ENCODE data around the gene LHFPL6. TPM values are rescaled to one million over a fixed set of nuclear protein-coding genes. Genes with fewer than 3 reads are reported as not detected.

The LHFPL6 gene
- polyA plus RNA-seq, 2 of the 4 experiments (the other 2 are of a cell fraction) = 1.7 to 5.4 TPM

DNA sequence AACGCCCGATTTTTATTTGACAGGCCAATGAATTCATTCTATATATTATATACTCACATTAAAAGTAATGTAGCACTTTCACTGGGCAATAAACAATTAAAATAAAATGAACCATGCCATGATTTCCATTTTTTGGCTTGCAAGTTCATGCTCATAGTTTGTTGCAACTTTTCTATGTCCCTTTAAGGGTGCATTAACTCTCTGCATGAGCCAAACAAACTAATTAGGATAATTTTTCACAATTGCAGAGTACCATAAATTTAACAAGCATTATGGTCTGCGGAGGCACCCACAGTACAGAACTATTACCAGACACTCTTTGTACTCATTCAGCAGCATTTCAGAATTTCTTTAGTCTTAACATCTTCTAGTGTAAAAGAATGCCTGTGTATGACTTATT lies 1.4 kb downstream of the LHFPL6 start:
- Histone ChIP-seq H3K4me2 (peak overlapping the region; percentile 90), H3K4me3 (no peak overlapping the region; the same call in 2 of the 3 replicates), H3K9me3 (no peaks in the 10 kb centered on the region), H3K4me1 (no peaks in the 10 kb centered on the region), H3K27ac (no peak overlapping the region)
- no peak for DNase-seq (ENCODE audit: low read depth in 1 of 2, low spot score in 1 of 2)
- no peak for FAIRE-seq
- WGBS (ENCODE audit: missing lambda C conversion rate) = 92% methylated on average over 3 of the region's 3 CpGs
- TF ChIP-seq, protein P1, sequence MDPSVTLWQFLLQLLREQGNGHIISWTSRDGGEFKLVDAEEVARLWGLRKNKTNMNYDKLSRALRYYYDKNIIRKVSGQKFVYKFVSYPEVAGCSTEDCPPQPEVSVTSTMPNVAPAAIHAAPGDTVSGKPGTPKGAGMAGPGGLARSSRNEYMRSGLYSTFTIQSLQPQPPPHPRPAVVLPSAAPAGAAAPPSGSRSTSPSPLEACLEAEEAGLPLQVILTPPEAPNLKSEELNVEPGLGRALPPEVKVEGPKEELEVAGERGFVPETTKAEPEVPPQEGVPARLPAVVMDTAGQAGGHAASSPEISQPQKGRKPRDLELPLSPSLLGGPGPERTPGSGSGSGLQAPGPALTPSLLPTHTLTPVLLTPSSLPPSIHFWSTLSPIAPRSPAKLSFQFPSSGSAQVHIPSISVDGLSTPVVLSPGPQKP (IDR thresholded peaks at IDR 0.05; ENCODE audit: low read depth, low read length) = no peak
- TF ChIP-seq EHMT2 (IDR thresholded peaks at IDR 0.05; ENCODE audit: low read depth) (no peak), SREBF2 (IDR thresholded peaks at IDR 0.05) (no peak), KDM5A (IDR thresholded peaks at IDR 0.05) (no peak), MAFK (IDR thresholded peaks at IDR 0.05; ENCODE audit: partially characterized antibody) (no peak), NFE2L2 (conservative IDR thresholded peaks at IDR 0.05; ENCODE audit: low read length) (no peak), ESRRA (IDR thresholded peaks at IDR 0.05; ENCODE audit: borderline replicate concordance, low read length) (no peak), HOXB13 (CRISPR knock-in tag; IDR thresholded peaks at IDR 0.05; ENCODE audit: low read depth) (no peak), CHD4 (IDR thresholded peaks at IDR 0.05; ENCODE audit: borderline replicate concordance) (no peak), NR3C1 (IDR thresholded peaks at IDR 0.05) (no peak), ATOH8 (CRISPR knock-in tag; IDR thresholded peaks at IDR 0.05; ENCODE audit: low read depth) (no peak), KDM1A (IDR thresholded peaks at IDR 0.05; ENCODE audit: low read depth) (no peak), HEYL (CRISPR knock-in tag; IDR thresholded peaks at IDR 0.05) (no peak), FOSB (CRISPR knock-in tag; IDR thresholded peaks at IDR 0.05) (no peak), HOXA7 (CRISPR knock-in tag; IDR thresholded peaks at IDR 0.05) (no peak), ZFP36 (IDR thresholded peaks at IDR 0.05; ENCODE audit: borderline replicate concordance, partially characterized antibody) (no peak)
- TF ChIP-seq, protein P2, sequence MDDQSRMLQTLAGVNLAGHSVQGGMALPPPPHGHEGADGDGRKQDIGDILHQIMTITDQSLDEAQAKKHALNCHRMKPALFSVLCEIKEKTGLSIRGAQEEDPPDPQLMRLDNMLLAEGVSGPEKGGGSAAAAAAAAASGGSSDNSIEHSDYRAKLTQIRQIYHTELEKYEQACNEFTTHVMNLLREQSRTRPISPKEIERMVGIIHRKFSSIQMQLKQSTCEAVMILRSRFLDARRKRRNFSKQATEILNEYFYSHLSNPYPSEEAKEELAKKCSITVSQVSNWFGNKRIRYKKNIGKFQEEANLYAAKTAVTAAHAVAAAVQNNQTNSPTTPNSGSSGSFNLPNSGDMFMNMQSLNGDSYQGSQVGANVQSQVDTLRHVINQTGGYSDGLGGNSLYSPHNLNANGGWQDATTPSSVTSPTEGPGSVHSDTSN (IDR thresholded peaks at IDR 0.05) = no peak
- ChIA-PET CTCF (interaction anchor here (1.0 to 2.6 kb wide), 6 partner anchors 10 to 328 kb away, joined by 3 to 8 read pairs (median 4); no protein-coding TSS in a partner anchor), POLR2A (no interaction called here)
- no peak for ATAC-seq

DNA sequence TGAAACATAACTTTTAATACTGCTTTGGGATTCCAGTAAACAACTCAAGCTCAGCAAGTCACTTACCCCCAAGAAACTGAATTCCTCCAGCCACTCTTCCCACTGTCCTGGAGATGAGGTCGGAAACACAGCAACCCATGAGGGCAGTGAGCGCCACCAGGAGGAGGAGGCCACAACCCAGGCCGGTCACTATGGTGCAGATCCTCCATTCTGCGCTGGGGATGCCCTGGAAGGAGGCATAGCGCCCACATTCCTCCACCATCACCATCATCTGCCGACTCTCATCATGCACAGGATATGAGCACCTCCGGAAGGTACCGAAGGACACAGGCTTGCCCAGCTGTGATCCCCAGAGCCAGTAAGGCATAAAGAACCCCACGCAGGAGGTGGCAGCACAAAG lies 2.2 kb downstream of the LHFPL6 start:
- Histone ChIP-seq H3K4me3 (no peak overlapping the region), H3K4me1 (no peaks in the 10 kb centered on the region), H3K4me2 (no peak overlapping the region), H3K9me3 (no peaks in the 10 kb centered on the region), H3K27ac (no peak overlapping the region)
- TF ChIP-seq HOXB5 (CRISPR knock-in tag; IDR thresholded peaks at IDR 0.05) (no peak), BHLHE40 (IDR thresholded peaks at IDR 0.05; ENCODE audit: low read depth, low read length) (no peak), RAD21 (conservative IDR thresholded peaks at IDR 0.05 in 1 of 2, IDR thresholded peaks at IDR 0.05 in 1 of 2) (peak in 1 of 2 experiments; percentile 29; a peak in 1 of 5 replicates), PHF8 (IDR thresholded peaks at IDR 0.05; ENCODE audit: borderline replicate concordance, low read depth) (no peak), HOXA7 (CRISPR knock-in tag; IDR thresholded peaks at IDR 0.05) (no peak)
- POLR2A ChIA-PET = no interaction called here
- WGBS (ENCODE audit: missing lambda C conversion rate) = 17% methylated on average over 1 of the region's 9 CpGs
- FAIRE-seq = no peak
- CTCF ChIA-PET = interaction anchor here (0.7 to 2.3 kb wide), 3 partner anchors 10 to 186 kb away, joined by 4 to 7 read pairs (median 5); no protein-coding TSS in a partner anchor
- ATAC-seq = no peak
- peak in 1 of 2 experiments; percentile 2 for DNase-seq (ENCODE audit: low read depth in 1 of 2, low spot score in 1 of 2)

- Histone ChIP-seq H3K9me3 (no peaks in the 10 kb centered on the region), H3K4me1 (no peaks in the 10 kb centered on the region), H3K4me3 (no peak overlapping the region), H3K27ac (no peak overlapping the region), H3K4me2 (no peak overlapping the region)
- TF ChIP-seq FOXS1 (CRISPR knock-in tag; IDR thresholded peaks at IDR 0.05) (no peak), JUNB (IDR thresholded peaks at IDR 0.05) (no peak), PHF8 (IDR thresholded peaks at IDR 0.05; ENCODE audit: borderline replicate concordance, low read depth) (no peak), RAD21 (conservative IDR thresholded peaks at IDR 0.05 in 1 of 2, IDR thresholded peaks at IDR 0.05 in 1 of 2) (no peak), ATOH8 (CRISPR knock-in tag; IDR thresholded peaks at IDR 0.05; ENCODE audit: low read depth) (no peak), ZNF302 (CRISPR knock-in tag; IDR thresholded peaks at IDR 0.05) (no peak), CEBPB (IDR thresholded peaks at IDR 0.05) (no peak), TP53 (CRISPR knock-in tag; IDR thresholded peaks at IDR 0.05) (no peak)
- TF ChIP-seq, protein P3, sequence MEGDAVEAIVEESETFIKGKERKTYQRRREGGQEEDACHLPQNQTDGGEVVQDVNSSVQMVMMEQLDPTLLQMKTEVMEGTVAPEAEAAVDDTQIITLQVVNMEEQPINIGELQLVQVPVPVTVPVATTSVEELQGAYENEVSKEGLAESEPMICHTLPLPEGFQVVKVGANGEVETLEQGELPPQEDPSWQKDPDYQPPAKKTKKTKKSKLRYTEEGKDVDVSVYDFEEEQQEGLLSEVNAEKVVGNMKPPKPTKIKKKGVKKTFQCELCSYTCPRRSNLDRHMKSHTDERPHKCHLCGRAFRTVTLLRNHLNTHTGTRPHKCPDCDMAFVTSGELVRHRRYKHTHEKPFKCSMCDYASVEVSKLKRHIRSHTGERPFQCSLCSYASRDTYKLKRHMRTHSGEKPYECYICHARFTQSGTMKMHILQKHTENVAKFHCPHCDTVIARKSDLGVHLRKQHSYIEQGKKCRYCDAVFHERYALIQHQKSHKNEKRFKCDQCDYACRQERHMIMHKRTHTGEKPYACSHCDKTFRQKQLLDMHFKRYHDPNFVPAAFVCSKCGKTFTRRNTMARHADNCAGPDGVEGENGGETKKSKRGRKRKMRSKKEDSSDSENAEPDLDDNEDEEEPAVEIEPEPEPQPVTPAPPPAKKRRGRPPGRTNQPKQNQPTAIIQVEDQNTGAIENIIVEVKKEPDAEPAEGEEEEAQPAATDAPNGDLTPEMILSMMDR (IDR thresholded peaks at IDR 0.05) = no peak
- 57% methylated on average over 1 of the region's 1 CpG for WGBS (ENCODE audit: missing lambda C conversion rate)
- ATAC-seq = no peak
- ChIA-PET CTCF (interaction anchor here (2.3 kb wide), 1 partner anchor 185 kb away, joined by 7 read pairs; no protein-coding TSS in a partner anchor), POLR2A (no interaction called here)
- FAIRE-seq = no peak
- DNase-seq (ENCODE audit: low read depth in 1 of 2, low spot score in 1 of 2) = no peak
Observed at GRCh38 chr13:39599842-39600241, 3.2 kb downstream of the LHFPL6 start.
